ENCODE data around the gene IP6K3.

Gene IP6K3

GRCh38 chr6:33688451-33689147 lies 58.1 kb downstream of the IP6K3 start:
- Histone ChIP-seq H3K9me3 (ENCODE audit: control insufficient read depth, insufficient read depth, low read length) (no peaks in the 10 kb centered on the region), H4K20me1 (ENCODE audit: control insufficient read depth, insufficient read depth, low read depth, low read length) (no peaks in the 10 kb centered on the region), H3K27ac (ENCODE audit: low read depth, low read length) (no peak overlapping the region), H3K4me2 (ENCODE audit: low read length) (no peak overlapping the region), H3K4me3 (ENCODE audit: low read length) (no peak overlapping the region), H3K4me1 (ENCODE audit: control insufficient read depth, low read length) (peaks cover 22% of the 10 kb centered on the region), H3K79me2 (ENCODE audit: control insufficient read depth, low read length) (no peaks in the 10 kb centered on the region), H3K27me3 (ENCODE audit: control insufficient read depth, low read length) (no peaks in the 10 kb centered on the region), H3K9me2 (replicated peaks; ENCODE audit: control insufficient read depth, low read length) (no peaks in the 10 kb centered on the region), H3K36me3 (ENCODE audit: control insufficient read depth, low read length) (peaks cover 98% of the 10 kb centered on the region), H3F3A (ENCODE audit: control insufficient read depth, insufficient read depth) (no peaks in the 10 kb centered on the region)
- no peak for TF ChIP-seq EZH2phosphoT487 (IDR thresholded peaks at IDR 0.05; ENCODE audit: borderline replicate concordance, low read length)
- TF ChIP-seq, protein P1, sequence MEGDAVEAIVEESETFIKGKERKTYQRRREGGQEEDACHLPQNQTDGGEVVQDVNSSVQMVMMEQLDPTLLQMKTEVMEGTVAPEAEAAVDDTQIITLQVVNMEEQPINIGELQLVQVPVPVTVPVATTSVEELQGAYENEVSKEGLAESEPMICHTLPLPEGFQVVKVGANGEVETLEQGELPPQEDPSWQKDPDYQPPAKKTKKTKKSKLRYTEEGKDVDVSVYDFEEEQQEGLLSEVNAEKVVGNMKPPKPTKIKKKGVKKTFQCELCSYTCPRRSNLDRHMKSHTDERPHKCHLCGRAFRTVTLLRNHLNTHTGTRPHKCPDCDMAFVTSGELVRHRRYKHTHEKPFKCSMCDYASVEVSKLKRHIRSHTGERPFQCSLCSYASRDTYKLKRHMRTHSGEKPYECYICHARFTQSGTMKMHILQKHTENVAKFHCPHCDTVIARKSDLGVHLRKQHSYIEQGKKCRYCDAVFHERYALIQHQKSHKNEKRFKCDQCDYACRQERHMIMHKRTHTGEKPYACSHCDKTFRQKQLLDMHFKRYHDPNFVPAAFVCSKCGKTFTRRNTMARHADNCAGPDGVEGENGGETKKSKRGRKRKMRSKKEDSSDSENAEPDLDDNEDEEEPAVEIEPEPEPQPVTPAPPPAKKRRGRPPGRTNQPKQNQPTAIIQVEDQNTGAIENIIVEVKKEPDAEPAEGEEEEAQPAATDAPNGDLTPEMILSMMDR (IDR thresholded peaks at IDR 0.05; ENCODE audit: low read depth, low read length, poor library complexity, severe bottlenecking), result no peak

DNA sequence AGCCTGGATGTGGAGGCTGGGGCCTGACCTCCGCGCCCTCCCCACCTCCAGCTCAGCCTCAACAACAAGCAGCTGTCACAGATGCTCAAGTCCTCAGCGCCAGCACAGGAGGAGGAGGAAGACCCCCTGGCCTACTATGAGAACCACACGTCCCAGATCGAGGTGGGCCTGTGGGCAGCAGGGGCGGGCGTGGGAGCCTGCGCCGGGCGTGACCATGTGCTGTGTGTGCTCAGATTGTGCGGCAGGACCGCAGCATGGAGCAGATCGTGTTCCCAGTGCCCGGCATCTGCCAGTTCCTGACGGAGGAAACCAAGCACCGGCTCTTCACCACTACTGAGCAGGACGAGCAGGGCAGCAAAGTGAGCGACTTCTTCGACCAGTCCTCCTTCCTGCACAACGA lies 58.7 kb downstream of the IP6K3 start:
- H3K27me3 ChIP-seq (ENCODE audit: control insufficient read depth, low read length), result no peaks in the 10 kb centered on the region
- TF ChIP-seq, protein P1 (IDR thresholded peaks at IDR 0.05; ENCODE audit: low read depth, low read length, poor library complexity, severe bottlenecking), result no peak
- TF ChIP-seq EZH2phosphoT487 (IDR thresholded peaks at IDR 0.05; ENCODE audit: borderline replicate concordance, low read length), result no peak

GRCh38 chr6:33686981-33687975 lies 59.4 kb downstream of the IP6K3 start:
- no peaks in the 10 kb centered on the region for H3F3A ChIP-seq (ENCODE audit: control insufficient read depth, insufficient read depth)
- TF ChIP-seq, protein P1 (IDR thresholded peaks at IDR 0.05; ENCODE audit: low read depth, low read length, poor library complexity, severe bottlenecking), result no peak
- TF ChIP-seq EZH2phosphoT487 (IDR thresholded peaks at IDR 0.05; ENCODE audit: borderline replicate concordance, low read length), result no peak
- no peaks in the 10 kb centered on the region for H3K9me3 ChIP-seq (ENCODE audit: control insufficient read depth, insufficient read depth, low read length)
- no peak overlapping the region for H3K4me2 ChIP-seq (ENCODE audit: low read length)
- H3K79me2 ChIP-seq (ENCODE audit: control insufficient read depth, low read length), result no peaks in the 10 kb centered on the region
- H3K4me1 ChIP-seq (ENCODE audit: control insufficient read depth, low read length), result peaks cover 9% of the 10 kb centered on the region
- no peaks in the 10 kb centered on the region for H3K9me2 ChIP-seq (replicated peaks; ENCODE audit: control insufficient read depth, low read length)
- H3K27ac ChIP-seq (ENCODE audit: low read depth, low read length), result no peak overlapping the region
- peaks cover 98% of the 10 kb centered on the region for H3K36me3 ChIP-seq (ENCODE audit: control insufficient read depth, low read length)
- no peak overlapping the region for H3K4me3 ChIP-seq (ENCODE audit: low read length)
- no peaks in the 10 kb centered on the region for H4K20me1 ChIP-seq (ENCODE audit: control insufficient read depth, insufficient read depth, low read depth, low read length)
- no peaks in the 10 kb centered on the region for H3K27me3 ChIP-seq (ENCODE audit: control insufficient read depth, low read length)

More for the DNA sequence above, 58.7 kb downstream of the IP6K3 start:
- Histone ChIP-seq H3K4me2 (ENCODE audit: low read length) (no peak overlapping the region), H3K27ac (ENCODE audit: low read depth, low read length) (no peak overlapping the region), H3F3A (ENCODE audit: control insufficient read depth, insufficient read depth) (no peaks in the 10 kb centered on the region), H3K4me1 (ENCODE audit: control insufficient read depth, low read length) (peaks cover 16% of the 10 kb centered on the region), H3K4me3 (ENCODE audit: low read length) (no peak overlapping the region), H4K20me1 (ENCODE audit: control insufficient read depth, insufficient read depth, low read depth, low read length) (no peaks in the 10 kb centered on the region), H3K9me3 (ENCODE audit: control insufficient read depth, insufficient read depth, low read length) (no peaks in the 10 kb centered on the region), H3K79me2 (ENCODE audit: control insufficient read depth, low read length) (no peaks in the 10 kb centered on the region), H3K9me2 (replicated peaks; ENCODE audit: control insufficient read depth, low read length) (no peaks in the 10 kb centered on the region), H3K36me3 (ENCODE audit: control insufficient read depth, low read length) (peaks cover 98% of the 10 kb centered on the region)

Measured in DOHH2 (cell line).